Stimulated activated CD4-positive, alpha-beta T cell treated with anti-CD3 and anti-CD28 coated beads, TNF-alpha, amount 100 ng/mL, for 1 hour (primary cell): ENCODE data around the gene LHFPL5.

Experiments used
- DNase-seq, 3 donors: peaks; one replicate each; pipeline ENCODE4 v3.0.0-alpha.2; 2020; ENCODE audit warnings: low read depth in 3 of 3, low spot score in 1 of 3

Gene LHFPL5

DNA sequence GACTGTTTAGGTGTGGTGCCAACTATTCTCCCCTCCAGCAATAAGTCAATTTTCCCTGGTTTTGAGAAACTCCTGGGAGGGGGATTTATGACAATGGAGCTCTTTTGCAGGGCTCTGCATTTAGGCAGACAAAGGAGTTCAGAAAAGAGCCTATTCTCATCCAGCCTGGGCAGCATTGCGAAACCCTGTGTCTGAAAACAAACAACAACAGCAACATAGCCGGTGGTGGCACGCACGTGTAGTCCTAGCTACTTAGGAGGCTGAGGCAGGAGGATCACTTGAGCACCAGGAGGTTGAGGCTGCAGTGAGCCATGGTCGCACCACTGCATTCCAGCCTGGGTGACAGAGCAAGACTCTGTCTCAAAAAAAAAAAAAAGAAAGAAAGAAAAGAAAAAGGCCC, 14.5 kb upstream of the LHFPL5 start:
- DNase-seq, result no peak

DNA sequence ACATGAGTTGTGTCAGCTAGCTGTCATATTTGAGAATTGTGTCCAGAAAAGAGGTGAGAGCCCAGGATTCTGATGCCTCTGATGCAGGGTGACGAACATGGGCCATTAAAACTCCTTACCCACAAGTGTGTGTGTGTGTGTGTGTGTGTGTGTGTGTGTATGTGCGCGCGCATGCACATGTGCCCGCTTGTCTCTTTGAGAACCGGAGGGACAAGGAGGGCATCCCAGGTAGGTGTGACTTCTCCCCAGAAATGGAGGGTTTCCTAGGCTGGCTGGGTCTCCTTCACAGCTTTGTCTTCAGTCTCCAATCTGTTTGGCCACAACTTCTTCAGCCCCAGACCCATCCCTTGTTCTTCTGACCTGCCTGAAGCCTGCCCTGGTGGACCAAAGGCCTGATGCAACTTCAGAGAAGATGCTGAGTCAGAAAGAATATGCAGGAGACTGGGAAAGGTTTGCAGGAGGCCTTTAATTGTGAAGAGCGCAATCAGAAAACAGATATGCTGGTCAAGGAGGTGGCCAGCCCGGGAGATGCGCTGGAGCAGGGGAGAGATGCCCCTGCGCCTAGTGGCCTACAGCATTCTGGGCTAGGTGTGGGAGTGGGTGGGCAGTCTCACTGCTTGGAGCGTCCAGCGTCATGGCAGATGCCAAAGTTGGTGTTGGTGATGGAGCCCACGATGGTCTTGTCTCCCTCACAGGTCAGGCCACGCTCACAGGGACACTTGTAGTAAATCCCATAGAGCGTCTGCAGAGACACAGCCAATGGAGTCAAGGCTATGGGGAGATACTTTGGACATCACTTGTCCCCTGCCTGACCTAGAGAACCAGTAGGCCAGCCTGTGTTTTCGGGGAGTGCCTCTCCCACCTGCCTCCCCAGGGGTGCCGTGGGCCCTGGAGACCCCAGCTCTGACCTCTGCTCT, 10.4 kb upstream of the LHFPL5 start:
- DNase-seq, result no peak

DNA sequence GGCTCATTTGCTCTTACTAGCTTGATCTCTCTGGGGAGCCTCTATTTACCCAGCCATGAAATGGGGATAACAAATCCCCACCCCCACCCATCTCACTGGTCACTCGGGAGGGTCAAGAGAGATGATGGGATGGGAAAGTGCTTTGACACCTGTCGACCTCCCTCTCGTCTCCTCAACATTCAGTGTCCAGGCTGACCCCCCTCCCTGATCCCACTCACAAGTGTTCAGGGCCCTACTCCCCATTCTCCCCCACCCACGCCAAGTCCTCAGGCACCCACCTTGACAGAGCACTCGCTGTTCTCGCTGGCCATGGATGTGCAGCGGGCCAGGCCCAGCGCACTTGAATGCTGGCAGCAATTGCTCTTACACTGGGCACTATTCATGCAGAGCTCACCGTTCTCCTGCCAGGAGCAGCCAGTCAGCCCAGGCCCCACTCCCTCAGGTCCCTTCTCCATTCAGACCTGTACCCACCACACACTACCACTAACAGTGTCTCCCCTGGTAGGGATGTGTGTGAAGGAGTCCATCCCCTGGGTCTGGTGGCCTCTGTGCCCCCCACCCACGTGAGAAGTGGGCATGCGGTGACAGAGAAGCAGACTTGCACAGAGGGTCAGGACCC, 9.6 kb upstream of the LHFPL5 start:
- no peak for DNase-seq

DNA sequence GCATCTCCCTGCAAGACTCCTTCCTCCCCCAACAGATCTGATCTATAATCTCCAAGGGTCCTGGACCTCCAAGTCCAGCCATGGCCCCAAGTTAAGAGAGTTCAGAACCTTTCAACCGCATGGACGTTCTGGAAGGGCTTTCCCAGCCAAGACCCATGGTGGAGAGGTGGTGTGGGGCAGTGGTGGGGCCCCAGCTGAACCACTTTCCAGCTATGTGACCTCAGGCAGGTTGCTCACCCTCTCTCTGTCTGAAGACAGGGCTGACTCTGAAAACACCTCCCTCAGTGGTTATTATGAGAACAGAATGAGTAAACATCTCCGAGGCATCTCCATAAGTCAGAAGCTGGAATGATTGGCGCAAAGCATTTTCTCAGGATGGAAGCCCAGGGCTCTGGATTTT, 8.9 kb upstream of the LHFPL5 start:
- no peak for DNase-seq

DNA sequence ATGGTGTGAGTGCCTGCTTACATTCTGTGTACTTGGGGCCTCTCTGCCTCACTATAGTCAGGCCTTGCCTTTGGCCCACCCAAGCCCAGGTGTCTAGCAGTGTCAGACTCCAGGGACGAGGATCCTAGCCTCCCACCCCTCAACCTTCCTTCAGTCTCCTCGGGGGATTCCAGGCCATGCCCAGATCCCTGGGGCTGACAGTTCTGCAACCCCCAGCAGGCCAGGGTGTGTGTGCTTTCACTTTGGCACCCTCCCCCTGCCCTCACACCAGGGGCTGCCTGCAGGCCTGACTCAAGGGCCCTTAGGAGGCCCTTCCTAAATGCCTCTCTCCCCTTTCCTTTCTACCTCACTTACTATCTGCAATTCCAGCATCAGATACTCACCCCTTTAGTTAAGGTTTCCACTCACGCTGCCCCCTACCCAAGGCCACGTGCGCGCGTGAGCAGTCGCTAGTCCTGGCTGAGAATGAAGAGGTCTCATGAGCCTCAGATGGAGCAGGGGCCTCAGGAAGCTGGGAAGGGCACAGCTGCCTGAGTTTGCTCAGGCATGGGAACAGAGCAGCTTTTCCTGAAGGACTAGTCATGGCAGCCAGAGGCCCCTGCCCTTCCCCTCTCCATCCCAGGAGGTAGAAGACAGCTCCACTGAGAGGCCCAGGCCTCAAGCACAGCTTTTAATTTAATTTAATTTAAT, 7.2 kb upstream of the LHFPL5 start:
- DNase-seq, result no peak

DNA sequence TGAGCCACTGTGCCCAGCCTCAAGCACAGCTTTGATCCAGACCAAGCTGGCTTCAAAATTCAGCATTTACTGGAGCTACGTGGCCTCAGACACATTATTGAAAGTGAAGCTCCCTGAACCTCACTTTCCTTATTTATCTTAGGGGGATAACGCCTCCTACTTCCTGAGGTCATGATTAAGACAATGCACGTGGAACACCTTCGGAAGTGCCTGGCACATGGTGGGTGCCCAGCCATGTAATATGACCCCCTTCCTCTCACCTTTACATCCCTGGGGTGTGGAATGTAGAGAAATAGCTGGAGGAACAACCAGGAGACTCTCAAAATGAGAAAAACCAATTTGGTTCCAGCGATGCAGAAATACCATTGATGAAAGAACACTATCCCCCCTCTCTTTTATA, 6.4 kb upstream of the LHFPL5 start:
- DNase-seq, result no peak

DNA sequence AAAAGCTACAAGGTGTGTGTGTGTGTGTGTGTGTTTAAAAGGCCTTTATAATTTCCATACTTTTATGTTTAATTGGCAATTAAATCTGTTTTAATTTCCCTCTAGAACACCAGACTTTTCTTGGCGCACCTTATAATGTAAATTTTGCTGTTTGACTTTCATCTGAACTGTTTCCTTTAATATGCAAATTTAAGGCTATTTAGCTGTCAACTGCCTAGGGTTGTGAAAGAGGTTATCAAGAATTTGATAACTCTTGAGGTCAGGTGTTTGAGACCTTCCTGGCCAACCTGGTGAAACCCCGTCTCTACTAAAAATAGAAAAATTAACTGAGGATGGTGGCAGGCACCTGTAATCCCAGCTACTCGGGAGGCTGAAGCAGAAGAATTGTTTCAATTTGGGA, 4.0 kb upstream of the LHFPL5 start:
- DNase-seq, result no peak

DNA sequence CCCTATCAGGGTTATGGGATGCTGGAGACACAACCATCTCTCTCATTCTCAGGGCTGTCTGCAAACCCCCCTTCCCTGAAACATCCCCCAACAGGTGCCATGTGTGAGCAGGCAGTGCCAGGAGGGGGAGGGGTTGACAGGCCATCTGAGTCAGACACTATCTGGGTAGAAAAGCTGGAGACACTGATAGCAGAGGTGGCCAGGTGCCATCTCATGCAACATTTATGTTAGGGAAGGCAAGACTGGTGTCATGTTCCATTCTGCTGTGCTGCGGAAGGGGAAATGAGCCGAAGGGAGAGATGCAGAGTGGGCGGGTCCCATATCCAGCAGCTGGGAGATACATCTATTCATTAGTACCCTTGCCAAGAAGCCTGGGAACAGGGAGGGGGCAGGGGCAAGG, 3.5 kb downstream of the LHFPL5 start:
- no peak for DNase-seq

DNA sequence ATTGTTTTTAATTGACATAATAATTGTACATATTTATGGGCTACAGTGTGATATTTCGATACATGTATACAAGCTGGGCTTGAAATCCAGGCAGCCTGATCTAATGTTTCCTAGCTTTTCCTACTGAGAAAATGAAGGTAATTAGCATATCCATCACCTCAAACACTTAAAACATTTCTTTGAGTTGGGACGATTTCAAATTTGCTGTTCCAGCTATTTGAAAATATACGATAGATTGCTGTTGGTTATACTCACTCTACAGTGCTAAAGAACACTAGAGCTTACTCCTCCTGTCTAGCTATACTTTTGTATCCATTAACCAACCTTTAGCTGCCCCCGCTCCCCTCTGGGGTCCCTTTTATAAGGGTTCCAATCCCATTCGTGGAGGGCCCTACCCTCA, 4.7 kb downstream of the LHFPL5 start:
- DNase-seq, result no peak

DNA sequence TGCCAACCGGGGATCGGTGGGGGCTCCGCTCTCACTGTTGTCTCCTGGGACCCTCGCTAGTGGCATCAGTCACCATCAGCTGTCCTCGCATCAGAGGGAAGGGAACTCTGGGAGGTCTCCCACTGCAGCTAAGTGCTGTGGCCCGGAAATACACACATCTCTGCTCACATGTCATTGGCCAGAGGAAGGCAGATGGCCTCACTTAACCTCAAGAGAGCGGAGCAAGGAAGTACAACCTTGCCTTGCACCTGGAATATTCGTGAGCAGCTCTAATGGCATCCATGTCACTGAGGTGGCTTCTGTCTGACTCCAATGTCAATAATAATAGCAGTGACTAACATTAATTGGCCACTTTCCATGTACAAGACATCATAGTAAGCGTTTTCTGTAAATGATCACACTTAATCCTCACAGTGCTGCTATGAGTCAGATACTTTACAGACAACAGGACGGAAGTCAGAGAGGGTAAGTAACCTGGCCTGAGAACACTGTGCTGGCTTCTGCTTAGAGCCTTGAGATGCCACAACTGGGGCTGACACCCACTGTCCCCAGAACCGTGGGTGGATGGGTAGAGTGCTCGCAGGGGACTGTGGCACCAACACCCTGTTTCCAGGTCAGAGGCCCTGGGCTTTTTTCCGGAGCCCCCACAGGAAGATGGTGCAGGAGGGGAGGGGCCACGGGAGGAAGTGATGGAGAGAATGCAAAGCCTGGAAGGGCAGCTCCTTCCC, 6.0 kb downstream of the LHFPL5 start:
- no peak for DNase-seq

DNA sequence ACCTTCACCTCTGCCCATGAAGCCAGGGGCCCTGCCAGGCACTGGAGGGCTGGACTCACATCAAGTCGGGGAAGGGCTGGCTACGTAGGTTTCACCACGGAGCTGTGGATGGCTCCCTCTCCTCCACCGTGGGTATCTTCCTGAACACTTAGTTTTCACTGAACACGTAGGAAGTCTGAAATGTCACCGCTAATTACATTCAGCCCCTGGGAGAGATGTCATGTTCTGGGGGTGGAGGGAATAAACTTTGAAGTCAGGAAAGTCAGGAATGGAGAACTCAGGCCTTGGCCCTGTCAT, 6.5 kb downstream of the LHFPL5 start:
- DNase-seq, result no peak

DNA sequence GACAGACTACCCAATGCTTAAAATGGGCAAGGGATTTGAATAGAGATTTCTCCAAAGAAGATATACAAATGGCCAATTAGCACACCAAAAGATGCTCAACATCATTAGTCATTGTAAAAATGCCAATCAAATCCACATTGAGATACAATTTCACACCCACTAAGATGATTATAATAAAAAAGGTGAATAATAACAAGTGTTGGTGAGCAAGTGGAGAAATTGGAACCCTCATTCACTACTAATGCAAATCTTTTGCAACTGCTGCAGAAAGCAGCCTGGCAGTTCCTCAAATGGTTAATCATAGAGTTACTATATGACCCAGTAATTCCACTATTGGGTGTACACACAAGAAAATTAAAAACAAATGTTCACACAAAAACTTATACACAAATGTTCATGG, 12.4 kb downstream of the LHFPL5 start:
- no peak for DNase-seq

DNA sequence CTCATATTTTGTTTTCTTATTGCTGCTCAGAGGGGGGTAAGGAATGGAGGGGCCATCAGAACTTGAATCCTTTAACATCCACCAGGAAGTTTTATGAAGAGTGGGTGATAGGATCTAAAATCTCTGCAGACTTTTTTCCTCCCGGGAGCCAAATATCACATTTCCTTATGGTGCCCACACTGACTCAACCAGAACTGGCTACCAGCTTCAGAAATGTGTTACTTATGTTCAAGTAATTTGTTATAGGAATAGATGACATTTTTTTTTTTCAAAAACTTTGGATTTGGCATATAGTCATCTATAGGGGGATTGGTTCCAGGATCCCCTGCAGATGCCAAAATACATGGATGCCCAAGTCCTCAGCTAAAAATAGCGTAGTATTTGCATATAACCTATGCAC, 18.4 kb downstream of the LHFPL5 start:
- DNase-seq, result no peak

DNA sequence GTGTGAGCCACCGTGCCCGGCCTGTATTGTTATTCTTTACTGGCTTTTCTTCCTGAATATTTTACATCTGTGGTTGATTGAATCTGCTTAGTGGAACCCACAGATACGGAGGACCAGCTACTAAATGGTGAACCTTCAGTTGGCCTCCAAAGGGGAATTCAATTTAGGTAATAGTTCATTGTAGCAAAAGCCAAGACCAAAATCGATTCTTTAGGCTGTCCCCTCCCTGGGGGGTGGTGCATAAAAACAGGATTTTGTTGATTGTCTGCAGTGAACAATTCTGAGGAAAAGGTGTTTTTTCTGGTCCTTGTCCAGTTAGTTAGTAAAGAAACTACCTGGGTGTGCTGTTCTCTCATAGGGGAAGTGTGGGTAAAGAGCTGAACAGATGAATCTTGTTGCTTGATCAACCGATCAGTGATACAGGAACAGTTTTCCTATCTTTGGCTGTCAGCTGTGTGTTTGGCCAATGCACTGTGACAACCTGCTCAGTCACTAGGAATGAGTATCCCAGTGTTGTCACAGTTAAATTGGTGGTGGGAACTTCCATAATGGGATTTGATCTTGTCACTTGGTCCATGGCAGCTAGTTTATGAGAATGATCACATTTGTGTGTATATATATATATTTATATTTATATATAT, 19.5 kb downstream of the LHFPL5 start:
- DNase-seq, result no peak

DNA sequence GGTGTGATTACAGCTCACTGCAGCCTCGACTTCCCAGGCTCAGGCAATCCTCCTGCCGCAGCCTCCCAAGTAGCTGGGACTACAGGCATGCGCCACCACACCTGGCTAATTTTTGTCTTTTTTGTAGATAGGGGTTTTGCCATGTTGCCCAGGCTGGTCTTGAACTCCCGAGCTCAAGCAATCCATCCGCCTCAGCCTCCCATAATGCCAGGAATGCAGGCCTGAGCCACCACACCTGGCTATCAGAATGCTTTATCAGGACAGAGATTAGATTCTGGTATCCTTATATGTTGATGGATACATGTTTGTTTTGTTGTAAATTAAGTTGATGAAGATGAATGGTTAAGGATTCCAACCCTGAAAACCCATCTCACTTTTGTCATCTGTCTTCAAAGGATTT, 24.2 kb downstream of the LHFPL5 start:
- DNase-seq, result no peak

DNA sequence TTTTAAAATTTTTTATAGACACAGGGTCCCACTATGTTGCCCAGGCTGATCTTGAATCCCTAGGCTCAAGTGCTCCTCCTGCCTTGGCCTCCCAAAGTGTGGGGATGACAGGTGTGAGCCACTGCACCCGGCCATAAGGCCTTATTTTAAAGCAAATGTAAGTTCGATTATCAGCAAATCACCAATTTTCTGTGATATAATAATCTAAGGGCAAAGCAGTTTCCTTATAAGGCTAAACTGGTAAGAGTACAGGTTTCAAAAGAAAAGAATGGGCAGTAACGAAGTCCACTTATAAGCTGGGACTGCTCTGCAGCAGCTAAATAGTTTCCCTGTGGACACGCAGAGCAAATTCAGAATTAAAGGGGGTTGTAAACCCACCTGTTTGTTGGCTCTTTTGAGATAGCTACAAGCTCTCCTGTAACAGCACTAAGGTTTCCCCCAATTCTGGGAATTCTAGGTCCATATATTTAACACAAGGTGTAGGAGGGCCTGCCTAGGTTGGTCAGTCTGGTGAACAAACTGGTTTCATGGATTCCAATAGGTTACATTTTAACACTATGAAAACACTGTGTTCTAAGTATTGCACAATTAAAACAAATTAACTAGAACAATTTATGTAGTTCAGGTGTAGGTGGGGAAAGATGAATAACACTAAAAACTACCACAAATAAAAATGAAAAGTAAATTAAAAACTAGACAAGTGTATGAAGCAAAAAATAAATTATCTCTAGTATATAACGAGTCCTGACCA, 26.3 kb downstream of the LHFPL5 start:
- no peak for DNase-seq

DNA sequence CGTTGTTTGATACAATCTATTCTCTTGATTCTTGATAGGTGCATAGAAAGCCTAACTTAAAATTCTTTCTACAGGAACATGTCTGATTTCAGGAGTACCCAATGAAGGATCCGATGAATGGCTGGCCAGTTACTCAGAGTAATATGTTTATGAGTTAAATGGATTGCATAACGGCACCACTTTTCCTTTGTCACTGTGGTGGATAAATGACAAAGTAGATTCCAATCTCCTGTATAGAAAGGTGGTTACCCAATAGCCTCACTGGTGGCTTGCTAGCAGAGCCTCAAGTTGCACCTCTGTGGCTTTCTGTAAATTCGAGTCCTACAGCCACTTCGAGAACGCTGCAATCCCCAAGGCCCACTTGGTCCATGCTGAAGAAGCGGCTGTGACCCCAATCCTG, 28.4 kb downstream of the LHFPL5 start:
- DNase-seq, result no peak

DNA sequence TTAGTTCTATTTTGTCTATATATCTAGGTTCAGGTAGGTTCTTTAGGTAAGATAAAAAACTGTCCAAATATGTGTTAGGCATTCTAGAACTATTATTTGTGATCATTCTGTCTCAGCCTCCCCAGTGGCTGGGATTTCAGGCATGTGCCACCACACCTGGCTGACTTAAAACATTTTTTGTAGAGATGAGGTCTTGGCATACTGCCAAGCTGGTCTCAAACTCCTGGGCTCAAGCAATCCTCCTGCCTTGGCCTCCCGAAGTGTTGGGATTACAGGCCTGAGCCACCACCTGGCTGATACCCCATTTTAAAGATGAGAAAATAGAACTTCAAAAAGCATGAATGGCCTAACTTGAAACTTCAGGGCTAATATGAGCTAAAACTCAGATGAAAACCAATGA, 33.9 kb downstream of the LHFPL5 start:
- DNase-seq, result no peak

DNA sequence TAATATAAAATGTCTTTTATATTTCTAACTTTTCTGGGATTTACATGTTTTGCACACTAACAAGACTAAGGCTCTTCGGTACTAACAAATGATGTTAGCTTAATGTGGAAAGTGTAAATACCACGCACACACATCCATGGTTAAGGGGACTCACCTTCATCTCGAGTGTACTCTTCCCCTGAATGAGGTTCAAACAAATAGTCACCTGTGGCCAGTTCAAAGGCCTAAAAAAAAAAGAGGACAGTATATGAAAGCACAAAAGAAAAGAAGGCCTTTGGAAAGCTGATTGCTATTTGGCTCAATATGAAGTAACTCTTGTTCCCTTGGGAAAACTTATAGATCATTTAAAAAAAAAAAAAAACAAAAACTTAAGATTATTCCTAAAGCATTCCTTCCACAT, 37.2 kb downstream of the LHFPL5 start:
- no peak for DNase-seq

DNA sequence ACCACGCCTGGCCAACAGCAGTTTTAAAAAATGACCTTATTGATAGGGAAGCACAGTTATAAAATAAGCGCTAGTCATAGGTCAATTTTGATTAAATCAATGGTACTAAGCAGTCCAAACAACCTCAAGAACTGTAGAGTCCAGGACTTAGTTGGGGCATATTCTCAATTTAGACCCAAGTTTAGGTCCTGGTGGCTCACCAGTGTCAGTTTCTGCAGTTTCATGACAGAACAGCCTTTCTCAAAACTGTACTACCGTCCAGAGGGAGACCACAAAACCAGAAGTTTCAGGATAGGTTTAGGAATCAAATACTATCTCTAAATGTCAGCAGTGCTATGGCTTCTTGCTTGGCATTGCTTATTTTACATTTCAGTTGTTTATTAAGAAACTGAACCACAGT, 39.1 kb downstream of the LHFPL5 start:
- no peak for DNase-seq

DNA sequence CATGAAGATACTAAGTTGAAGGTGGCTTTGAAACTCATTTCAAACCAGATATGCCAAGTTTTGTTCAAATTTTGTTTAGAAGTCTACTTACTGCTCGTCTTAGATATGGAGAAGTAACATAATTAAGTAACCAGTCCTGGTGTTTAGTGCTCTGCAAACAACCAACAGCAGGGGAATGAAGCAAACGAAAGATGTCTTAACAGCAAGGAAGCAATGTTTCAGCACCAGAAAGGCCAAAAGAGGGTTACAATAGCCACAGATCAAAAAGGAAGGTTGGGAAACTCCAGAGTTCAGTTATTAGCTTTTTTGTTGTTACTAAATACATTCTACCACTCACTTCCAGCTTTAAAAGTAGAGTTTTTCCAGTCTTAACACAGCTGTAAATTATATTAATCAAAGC, 45.1 kb downstream of the LHFPL5 start:
- DNase-seq, result no peak
